Heart left ventricle (tissue), 13 donors: Measurements from ENCODE around the gene BIRC5.

Source experiments
- CTCF ChIP-seq, 12 donors: fragments of 200-600 bp; sonication (generic) in 4 of 12; IDR thresholded peaks; one replicate each; pipeline versions ENCODE4 v1.5.0 to v1.8.0; 2018 to 2022; ENCODE audit warnings: antibody characterized with exemption in 12 of 12, mild to moderate bottlenecking in 5 of 12
- POLR2A ChIP-seq, 2 donors: fragments of 450-650 bp; IDR thresholded peaks; one replicate each; pipeline ENCODE4 v1.6.1; 2017; ENCODE audit warnings: antibody characterized with exemption in 2 of 2, mild to moderate bottlenecking in 2 of 2, moderate library complexity in 2 of 2
- donor health status: ischemic (EF 13 %, LVEDD 7.1; RV severe dilation, severe dysfunction).
- donor health status: DM: no; HTN: yes; CAD: no.
- donor health status: DM: no; HTN: no; CAD: no.
- donor health status: ischemic (EF 25% LVEDD 6.9; RV normal size, moderate dysfunction).
- donor health status: ischemic (EF 25% LVEDD 5.7; RV mildly dilated, moderate dysfunction).
- donor health status: ischemic (EF 35%, LVEDD 5.7; RV mildly dilated, moderate dysfunction).
- donor health status: nonischemic (EF 11% LVEDD 7.7; RV severe dilation, severe dysfunction).
- donor health status: DM: yes; HTN: yes; CAD: no.
- donor health status: PGD.
- donor health status: ischemic (EF 29% LVEDD 5.4; RV normal size, mild dysfunction).
- donor health status: nonischemic (EF 23%, LVEDD 6.1; RV moderate dilation, normal function).

GRCh38 chr17:78263736-78264340 is 49.8 kb downstream of the BIRC5 start:
- no peak for TF ChIP-seq CTCF (IDR thresholded peaks at IDR 0.05)
- TF ChIP-seq POLR2A (IDR thresholded peaks at IDR 0.05) = no peak
